Measurements from ENCODE around the gene RNPS1. TPM values are rescaled to one million over a fixed set of nuclear protein-coding genes. Genes with fewer than 3 reads are reported as not detected.

The RNPS1 gene
- total RNA-seq, 1 donor from 2014 or later, result 416 TPM

DNA sequence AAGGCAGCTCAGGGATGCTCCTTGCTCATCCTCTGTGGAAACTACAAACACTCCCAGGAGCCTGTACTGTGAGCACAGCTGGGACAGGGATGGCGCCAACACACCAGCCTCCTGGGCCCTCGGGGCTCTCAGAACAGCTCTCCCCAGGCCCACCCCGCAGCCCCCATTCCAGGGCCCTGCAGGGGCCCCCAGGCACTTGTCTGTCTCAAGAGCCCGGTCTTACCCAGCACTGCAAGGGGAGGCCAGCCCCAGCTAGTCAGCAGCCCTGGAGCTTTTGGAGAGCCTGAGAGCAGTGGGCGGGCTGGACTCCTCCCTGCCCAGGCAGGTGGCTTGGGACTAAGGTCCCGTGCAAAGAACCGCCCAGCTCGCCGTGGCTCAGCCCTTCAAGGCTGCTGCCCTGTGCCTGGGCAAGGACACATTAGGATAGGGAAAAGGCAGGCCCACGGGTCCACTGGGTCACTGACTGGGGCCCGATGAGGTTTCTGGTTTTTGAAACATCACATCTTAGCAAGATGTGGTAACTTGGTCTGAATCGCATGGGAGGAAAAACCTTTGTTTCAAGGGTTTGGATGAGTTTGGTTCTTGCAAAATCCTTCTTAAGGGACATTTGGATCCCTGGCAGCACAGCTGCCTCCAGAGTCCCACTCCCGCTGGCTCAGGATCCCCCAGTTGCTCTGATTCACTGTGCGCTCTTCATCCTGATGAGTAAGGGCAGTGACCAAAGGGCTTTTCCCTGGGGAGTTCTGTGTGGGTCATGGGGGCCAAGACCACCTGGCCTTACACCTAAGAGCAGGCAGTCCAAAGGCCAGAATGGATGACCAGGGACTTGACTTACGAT, 28.9 kb downstream of the RNPS1 start:
- Mint-ChIP-seq H3K27me3 (no peaks in the 10 kb centered on the region), H3K27ac (no peak overlapping the region), H3K4me1 (no peaks in the 10 kb centered on the region), H3K4me3 (no peak overlapping the region), H3K9me3 (no peaks in the 10 kb centered on the region), H3K36me3 (ENCODE audit: low read depth) (peaks cover 14% of the 10 kb centered on the region)
- intact Hi-C loops (cut with micrococcal nuclease), result no loop called here
- DNase-seq, result no peak

DNA sequence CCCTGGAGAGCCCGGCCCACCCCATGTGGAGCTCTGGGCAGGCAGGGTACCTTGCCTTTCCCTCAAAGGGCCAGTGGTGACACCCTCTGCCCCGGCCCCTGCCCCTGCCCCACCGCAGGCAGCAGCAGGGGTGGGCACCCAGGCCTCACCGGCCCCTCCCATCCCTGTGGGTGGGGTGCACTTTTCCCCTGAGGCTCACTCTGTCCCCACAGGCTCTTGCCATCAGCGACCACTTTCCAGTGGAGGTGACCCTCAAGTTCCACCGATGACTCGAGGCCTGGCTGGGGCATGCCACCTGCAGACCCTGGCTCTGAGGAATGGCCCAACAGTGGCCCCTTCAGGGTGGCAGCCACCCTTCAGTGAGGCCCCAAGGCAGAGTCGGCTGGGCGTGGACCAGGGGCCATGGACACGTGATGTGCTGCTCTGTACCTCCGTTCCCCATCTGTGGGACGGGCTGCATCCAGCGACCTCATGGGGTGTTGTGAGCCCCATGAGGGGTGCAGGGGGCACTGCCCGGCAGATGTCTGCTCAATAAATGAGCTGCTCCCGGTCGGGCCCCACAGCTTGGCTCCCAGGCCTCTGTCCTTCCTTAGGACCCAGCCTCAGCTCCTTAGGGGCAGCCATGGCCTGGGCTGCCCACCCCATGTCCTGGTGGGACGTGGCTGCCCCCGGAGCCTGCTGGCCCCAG, 29.6 kb downstream of the RNPS1 start:
- H3K4me1 Mint-ChIP-seq, result no peaks in the 10 kb centered on the region
- H3K36me3 Mint-ChIP-seq (ENCODE audit: low read depth), result peaks cover 15% of the 10 kb centered on the region
- no peak overlapping the region for H3K27ac Mint-ChIP-seq
- no peak for DNase-seq
- no peak overlapping the region for H3K4me3 Mint-ChIP-seq
- no peaks in the 10 kb centered on the region for H3K9me3 Mint-ChIP-seq
- H3K27me3 Mint-ChIP-seq, result no peaks in the 10 kb centered on the region
- intact Hi-C loops (cut with micrococcal nuclease), result no loop called here

DNA sequence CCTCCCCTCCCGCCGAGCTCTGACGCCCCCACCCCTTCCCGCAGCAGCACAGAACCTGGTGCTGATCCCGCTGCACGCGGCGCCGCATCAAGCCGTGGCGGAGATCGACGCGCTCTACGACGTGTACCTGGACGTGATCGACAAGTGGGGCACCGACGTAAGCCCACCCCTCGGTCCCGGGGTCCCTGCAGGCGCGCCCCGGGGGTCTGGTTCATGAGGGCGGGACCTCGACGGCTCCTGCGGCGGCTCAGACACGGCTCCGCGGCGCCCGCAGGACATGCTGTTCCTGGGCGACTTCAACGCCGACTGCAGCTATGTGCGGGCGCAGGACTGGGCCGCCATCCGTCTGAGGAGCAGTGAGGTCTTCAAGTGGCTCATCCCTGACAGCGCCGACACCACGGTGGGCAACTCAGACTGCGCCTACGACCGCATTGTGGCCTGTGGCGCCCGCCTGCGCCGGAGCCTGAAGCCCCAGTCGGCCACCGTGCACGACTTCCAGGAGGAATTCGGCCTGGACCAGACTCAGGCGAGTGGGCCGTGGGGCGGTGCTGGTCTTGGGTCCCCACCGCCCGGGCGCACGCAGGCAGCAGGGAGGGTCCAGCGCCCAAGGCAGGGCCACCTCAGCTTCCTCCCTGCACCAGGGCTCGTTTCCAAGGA, 30.3 kb downstream of the RNPS1 start:
- Mint-ChIP-seq H3K9me3 (no peaks in the 10 kb centered on the region), H3K27ac (no peak overlapping the region), H3K4me1 (no peaks in the 10 kb centered on the region), H3K27me3 (no peaks in the 10 kb centered on the region), H3K4me3 (no peak overlapping the region), H3K36me3 (ENCODE audit: low read depth) (peaks cover 15% of the 10 kb centered on the region)
- intact Hi-C loops (cut with micrococcal nuclease), result no loop called here
- no peak for DNase-seq

DNA sequence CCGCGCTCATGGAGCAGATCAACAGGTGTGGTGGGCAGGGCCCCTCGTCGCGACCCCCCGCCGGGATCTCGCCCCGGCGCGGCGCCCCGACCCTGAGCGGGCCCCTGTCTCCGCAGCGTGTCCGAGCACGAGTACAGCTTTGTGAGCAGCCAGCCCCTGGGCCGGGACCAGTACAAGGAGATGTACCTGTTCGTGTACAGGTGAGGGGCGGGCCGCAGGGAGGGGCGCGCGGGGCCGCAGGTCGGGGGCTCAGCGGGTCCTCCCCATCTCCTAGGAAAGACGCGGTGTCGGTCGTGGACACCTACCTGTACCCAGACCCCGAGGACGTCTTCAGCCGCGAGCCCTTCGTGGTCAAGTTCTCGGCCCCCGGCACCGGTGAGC, 30.8 kb downstream of the RNPS1 start:
- no peaks in the 10 kb centered on the region for H3K27me3 Mint-ChIP-seq
- H3K4me3 Mint-ChIP-seq, result no peak overlapping the region
- no peak overlapping the region for H3K27ac Mint-ChIP-seq
- no peak for DNase-seq
- H3K9me3 Mint-ChIP-seq, result no peaks in the 10 kb centered on the region
- no peaks in the 10 kb centered on the region for H3K4me1 Mint-ChIP-seq
- H3K36me3 Mint-ChIP-seq (ENCODE audit: low read depth), result peaks cover 12% of the 10 kb centered on the region
- intact Hi-C loops (cut with micrococcal nuclease), result no loop called here

DNA sequence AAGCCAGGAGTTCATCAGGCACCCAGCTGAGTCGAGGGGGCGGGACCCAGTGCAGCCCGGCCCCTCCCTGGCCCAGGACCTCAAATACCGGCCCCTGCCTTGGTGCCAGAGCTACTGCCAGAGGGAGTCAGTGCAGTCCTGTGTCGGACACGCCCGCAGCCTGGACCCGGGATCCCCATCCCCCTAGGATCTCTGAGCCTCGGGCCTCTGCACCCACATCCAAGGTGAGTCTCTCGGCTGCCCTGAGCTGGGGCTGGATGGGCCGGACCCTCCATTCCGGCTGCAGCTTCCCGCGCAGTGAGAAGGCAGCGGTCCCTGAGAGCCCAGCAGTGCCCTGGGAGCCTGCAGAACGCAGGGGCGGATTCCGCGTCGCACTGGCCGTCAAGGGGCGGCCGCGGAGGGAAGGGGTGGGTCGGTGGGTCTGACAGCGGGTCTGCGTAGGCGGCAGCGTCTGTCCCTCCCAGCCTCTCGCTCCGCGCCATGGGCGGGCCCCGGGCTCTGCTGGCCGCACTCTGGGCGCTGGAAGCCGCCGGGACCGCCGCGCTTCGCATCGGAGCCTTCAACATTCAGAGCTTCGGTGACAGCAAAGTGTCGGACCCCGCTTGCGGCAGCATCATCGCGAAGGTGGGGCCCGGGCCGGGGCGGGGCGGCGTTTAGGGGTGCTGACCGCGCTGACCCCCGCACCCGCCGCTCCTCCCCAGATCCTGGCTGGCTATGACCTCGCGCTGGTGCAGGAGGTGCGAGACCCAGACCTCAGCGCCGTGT, 31.4 kb downstream of the RNPS1 start, which contains the start of gene DNASE1L2:
DNASE1L2 (plus strand) TSS at position 108 of the 765 bp plus-strand sequence; CDS start at position 481, 373 bp downstream.
- no peaks in the 10 kb centered on the region for H3K27me3 Mint-ChIP-seq
- peaks cover 15% of the 10 kb centered on the region for H3K36me3 Mint-ChIP-seq (ENCODE audit: low read depth)
- H3K4me1 Mint-ChIP-seq, result no peaks in the 10 kb centered on the region
- H3K9me3 Mint-ChIP-seq, result no peaks in the 10 kb centered on the region
- intact Hi-C loops (cut with micrococcal nuclease), result no loop called here
- H3K27ac Mint-ChIP-seq, result peak within 1 kb of the TSS; percentile 25
- no peak within 1 kb of the TSS for H3K4me3 Mint-ChIP-seq
- DNase-seq, result no peak

DNA sequence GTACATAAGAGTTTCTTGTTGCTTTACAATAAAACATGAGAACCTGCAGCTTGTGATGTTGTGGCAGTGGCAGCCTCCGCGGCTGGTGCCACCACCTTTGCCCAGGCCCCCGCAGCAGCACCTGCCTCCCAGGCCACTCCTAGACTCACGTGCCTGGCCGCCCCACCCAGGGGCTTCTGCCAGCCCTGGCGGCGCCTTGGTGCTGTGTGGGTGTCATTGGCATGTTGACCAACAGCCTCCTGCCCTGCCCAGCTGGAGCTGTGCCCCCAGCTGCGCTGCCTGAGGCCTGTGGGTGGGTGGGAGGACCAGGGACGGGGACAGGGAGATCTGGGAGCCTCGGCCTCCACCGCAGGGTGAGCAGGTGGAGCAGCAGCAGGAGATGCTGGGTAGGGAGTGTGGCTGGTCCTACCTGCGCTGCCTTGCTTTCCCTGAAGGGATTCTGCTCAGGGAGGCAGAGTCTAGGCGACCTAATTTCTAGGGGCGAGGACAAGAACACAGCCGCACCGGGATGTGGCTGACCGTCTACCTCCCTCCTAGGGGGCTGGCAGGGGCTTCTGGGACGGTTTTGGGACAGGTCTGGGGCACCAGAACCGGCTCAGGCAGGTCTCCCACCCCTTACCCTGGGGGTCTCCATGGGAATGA, 32.1 kb downstream of the RNPS1 start:
- H3K4me3 Mint-ChIP-seq, result no peak overlapping the region
- H3K9me3 Mint-ChIP-seq, result no peaks in the 10 kb centered on the region
- H3K27me3 Mint-ChIP-seq, result no peaks in the 10 kb centered on the region
- H3K4me1 Mint-ChIP-seq, result no peaks in the 10 kb centered on the region
- intact Hi-C loops (cut with micrococcal nuclease), result no loop called here
- no peak for DNase-seq
- H3K27ac Mint-ChIP-seq, result no peak overlapping the region
- H3K36me3 Mint-ChIP-seq (ENCODE audit: low read depth), result peaks cover 15% of the 10 kb centered on the region

DNA sequence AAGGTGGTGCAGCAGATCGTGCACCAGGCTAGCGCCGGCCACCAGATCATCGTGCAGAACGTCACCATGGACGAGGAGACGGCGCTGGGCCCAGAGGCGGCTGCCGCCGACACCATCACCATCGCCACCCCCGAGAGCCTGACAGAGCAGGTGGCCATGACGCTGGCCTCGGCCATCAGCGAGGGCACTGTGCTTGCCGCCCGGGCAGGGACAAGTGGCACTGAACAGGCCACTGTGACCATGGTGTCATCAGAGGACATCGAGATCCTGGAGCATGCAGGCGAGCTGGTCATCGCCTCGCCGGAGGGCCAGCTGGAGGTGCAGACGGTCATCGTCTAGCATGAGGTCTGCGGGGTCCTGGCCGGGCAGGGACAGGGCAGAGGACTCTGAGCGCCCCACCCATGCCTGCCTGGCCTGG, 32.7 kb downstream of the RNPS1 start:
- H3K27ac Mint-ChIP-seq, result peak overlapping the region; percentile 25
- no peaks in the 10 kb centered on the region for H3K4me1 Mint-ChIP-seq
- no peaks in the 10 kb centered on the region for H3K27me3 Mint-ChIP-seq
- peaks cover 15% of the 10 kb centered on the region for H3K36me3 Mint-ChIP-seq (ENCODE audit: low read depth)
- H3K4me3 Mint-ChIP-seq, result no peak overlapping the region
- no peak for DNase-seq
- no peaks in the 10 kb centered on the region for H3K9me3 Mint-ChIP-seq
- intact Hi-C loops (cut with micrococcal nuclease), result no loop called here

DNA sequence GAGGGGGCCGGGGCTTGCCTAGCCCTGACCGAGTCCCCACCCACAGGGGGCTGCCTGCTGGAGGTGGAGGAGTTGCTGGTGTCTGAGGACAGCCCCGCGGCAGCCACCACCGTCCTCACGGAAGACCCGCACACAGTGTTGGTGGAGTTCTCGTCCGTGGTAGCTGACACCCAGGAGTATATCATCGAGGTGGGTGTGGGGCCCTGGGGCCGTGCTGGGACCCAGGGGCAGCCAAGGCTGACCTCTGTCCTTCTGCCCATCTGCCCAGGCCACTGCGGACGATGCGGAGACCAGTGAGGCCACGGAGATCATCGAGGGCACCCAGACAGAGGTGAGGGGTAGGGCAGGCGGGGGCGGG, 33.1 kb downstream of the RNPS1 start:
- H3K27ac Mint-ChIP-seq, result no peak overlapping the region
- intact Hi-C loops (cut with micrococcal nuclease), result no loop called here
- no peaks in the 10 kb centered on the region for H3K4me1 Mint-ChIP-seq
- no peaks in the 10 kb centered on the region for H3K27me3 Mint-ChIP-seq
- no peak overlapping the region for H3K4me3 Mint-ChIP-seq
- H3K36me3 Mint-ChIP-seq (ENCODE audit: low read depth), result peaks cover 19% of the 10 kb centered on the region
- no peak for DNase-seq
- no peaks in the 10 kb centered on the region for H3K9me3 Mint-ChIP-seq

DNA sequence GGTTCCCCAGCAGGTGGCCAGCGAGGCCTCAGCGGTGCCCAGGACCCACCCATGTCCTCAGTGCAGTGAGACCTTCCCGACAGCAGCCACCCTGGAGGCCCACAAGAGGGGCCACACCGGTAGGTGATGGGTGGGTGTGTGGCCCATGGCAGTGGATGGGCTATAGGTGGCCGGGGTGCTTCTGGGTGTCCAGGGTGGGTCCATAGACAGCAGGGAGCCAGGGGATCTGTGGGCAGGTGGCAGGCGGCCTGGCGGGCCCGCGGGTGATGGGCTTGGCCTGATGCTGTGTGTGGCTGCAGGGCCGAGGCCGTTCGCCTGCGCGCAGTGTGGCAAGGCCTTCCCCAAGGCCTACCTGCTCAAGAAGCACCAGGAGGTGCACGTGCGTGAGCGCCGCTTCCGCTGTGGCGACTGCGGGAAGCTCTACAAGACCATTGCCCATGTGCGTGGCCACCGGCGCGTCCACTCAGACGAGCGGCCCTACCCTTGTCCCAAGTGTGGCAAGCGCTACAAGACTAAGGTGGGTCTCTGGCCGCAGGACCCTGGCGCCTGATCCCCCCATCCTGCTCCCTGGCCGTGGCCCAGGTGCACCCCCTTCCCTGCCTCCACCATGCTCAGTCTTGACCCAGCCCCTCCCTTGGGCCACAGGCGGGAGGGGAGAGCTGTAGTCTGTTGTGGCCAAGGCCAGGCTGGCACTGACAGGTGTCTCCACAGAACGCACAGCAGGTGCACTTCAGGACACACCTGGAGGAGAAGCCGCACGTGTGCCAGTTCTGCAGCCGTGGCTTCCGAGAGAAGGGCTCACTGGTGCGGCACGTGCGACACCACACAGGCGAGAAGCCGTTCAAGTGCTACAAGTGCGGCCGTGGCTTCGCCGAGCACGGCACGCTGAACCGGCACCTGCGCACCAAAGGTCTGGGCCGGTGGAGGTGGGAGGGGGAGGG, 33.8 kb downstream of the RNPS1 start:
- no peaks in the 10 kb centered on the region for H3K4me1 Mint-ChIP-seq
- H3K36me3 Mint-ChIP-seq (ENCODE audit: low read depth), result peaks cover 19% of the 10 kb centered on the region
- no peak for DNase-seq
- intact Hi-C loops (cut with micrococcal nuclease), result no loop called here
- no peaks in the 10 kb centered on the region for H3K27me3 Mint-ChIP-seq
- no peak overlapping the region for H3K27ac Mint-ChIP-seq
- H3K9me3 Mint-ChIP-seq, result no peaks in the 10 kb centered on the region
- no peak overlapping the region for H3K4me3 Mint-ChIP-seq

DNA sequence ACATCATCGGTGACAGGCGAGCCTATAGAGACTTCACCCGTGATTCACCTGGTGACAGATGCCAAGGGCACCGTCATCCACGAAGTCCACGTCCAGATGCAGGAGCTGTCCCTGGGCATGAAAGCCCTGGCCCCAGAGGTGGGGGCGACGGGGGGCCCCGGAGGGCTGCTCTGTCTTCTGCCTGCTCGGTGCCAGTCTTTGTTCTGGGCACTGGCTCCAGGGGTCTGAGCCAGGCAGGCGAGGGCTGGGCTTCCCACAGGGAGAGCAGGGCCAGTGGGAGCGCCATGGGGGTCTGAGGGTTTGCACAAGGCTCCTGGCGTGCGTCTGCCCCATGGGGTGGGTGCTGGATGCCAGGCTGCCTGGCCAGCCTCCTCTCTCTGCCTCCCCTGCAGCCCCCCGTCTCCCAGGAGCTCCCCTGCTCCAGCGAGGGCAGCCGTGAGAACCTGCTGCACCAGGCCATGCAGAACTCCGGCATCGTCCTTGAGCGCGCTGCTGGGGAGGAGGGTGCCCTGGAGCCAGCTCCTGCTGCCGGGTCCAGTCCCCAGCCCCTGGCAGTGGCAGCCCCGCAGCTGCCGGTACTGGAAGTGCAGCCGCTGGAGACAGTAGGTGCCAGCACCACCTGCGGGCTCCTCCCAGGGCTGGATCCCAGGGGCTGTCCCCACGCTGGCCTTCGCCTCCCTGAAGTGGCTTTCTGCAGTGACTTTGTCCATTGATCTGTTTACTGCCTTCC, 34.7 kb downstream of the RNPS1 start:
- no peak for DNase-seq
- no peaks in the 10 kb centered on the region for H3K9me3 Mint-ChIP-seq
- H3K27me3 Mint-ChIP-seq, result no peaks in the 10 kb centered on the region
- intact Hi-C loops (cut with micrococcal nuclease), result no loop called here
- no peak overlapping the region for H3K4me3 Mint-ChIP-seq
- no peaks in the 10 kb centered on the region for H3K4me1 Mint-ChIP-seq
- H3K36me3 Mint-ChIP-seq (ENCODE audit: low read depth), result peaks cover 19% of the 10 kb centered on the region
- H3K27ac Mint-ChIP-seq, result no peak overlapping the region

DNA sequence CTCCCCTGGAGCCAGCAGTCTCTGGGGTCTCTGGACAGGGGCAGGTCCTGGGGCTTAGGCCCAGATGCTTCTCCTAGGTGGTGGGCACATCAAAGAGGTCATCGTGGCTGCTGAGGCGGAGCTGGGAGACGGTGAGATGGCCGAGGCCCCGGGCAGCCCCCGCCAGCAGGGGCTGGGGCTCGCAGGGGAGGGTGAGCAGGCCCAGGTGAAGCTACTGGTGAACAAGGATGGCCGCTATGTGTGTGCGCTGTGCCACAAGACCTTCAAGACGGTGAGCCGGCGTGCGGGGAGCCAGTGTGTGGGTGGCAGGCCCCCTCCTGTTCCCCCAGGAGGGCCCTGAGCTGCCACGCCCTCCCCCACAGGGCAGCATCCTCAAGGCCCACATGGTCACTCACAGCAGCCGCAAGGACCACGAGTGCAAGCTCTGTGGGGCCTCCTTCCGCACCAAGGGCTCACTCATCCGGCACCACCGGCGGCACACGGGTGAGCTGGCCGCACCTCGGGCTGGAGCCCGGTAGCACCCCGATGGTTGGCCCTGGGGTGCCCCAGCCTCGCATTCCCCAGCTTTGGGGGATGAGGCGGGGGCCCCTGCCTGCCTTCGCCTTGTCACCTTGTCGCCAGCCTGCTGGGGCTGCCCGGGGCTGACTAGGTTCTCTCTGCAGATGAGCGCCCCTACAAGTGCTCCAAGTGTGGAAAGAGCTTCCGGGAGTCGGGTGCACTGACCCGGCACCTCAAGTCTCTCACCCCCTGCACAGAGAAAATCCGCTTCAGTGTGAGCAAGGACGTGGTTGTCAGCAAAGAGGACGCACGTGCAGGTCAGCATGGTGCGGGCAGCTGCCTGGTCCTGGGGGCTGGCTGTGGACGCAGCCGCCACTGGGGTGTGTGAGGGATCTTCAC, 35.6 kb downstream of the RNPS1 start:
- Mint-ChIP-seq H3K4me3 (no peak overlapping the region), H3K27me3 (no peaks in the 10 kb centered on the region), H3K36me3 (ENCODE audit: low read depth) (peaks cover 19% of the 10 kb centered on the region), H3K9me3 (no peaks in the 10 kb centered on the region), H3K4me1 (no peaks in the 10 kb centered on the region), H3K27ac (no peak overlapping the region)
- intact Hi-C loops (cut with micrococcal nuclease), result no loop called here
- no peak for DNase-seq
